Body of pancreas (tissue), 4 donors: ENCODE data around the gene OTUD4. TPM values are rescaled to one million over a fixed set of nuclear protein-coding genes. Genes with fewer than 3 reads are reported as not detected.

Experiments used
- ATAC-seq: fragments of 150-250 bp; one replicate; pipeline ENCODE4 v1.9.1; 2016
- DNase-seq, 4 donors: peaks; one replicate each; pipeline ENCODE4 v3.0.0-alpha.2; 2019
- H3K27ac ChIP-seq, 4 donors: fragments of 200-600 bp; sonication (generic); 1 replicate in 3 of 4; 2 replicates in 1 of 4; pipeline versions ENCODE4 v1.5.1 to v1.6.1; 2016 to 2019; ENCODE audit warnings: mild to moderate bottlenecking in 1 of 4, mixed read lengths in 1 of 4, moderate library complexity in 1 of 4
- H3K27me3 ChIP-seq, 2 donors: fragments of 200-600 bp; sonication (generic); one replicate each; pipeline ENCODE4 v1.6.0; 2016; ENCODE audit warnings: mild to moderate bottlenecking in 1 of 2
- H3K36me3 ChIP-seq, 2 donors: fragments of 200-600 bp; sonication (generic); replicated peaks in 1 of 2; 2 replicates each; pipeline ENCODE4 v1.5.1; 2016; ENCODE audit warnings: low read depth in 2 of 2; ENCODE audit not compliant: insufficient read depth in 1 of 2
- H3K4me1 ChIP-seq: fragments of 200-600 bp; sonication (generic); one replicate; pipeline ENCODE4 v1.6.0; 2016
- H3K4me3 ChIP-seq, 2 donors: fragments of 200-600 bp; sonication (generic); 1 replicate in 1 of 2; 2 replicates in 1 of 2; pipeline ENCODE4 v1.5.1; 2016 to 2019
- H3K9me3 ChIP-seq, 3 donors: fragments of 200-600 bp; sonication (generic); 1 replicate in 2 of 3; 2 replicates in 1 of 3; pipeline ENCODE4 v1.5.1; 2016
- CTCF ChIP-seq, 7 experiments: fragments of 450-650 bp in 4 of 7; fragments of 200-600 bp in 3 of 7; sonication (generic) in 3 of 7; IDR thresholded peaks; one replicate each; pipeline ENCODE4 v1.5.1; 2016 to 2019; ENCODE audit warnings: antibody characterized with exemption in 7 of 7
- POLR2A ChIP-seq, 3 donors: fragments of 450-650 bp; IDR thresholded peaks; one replicate each; pipeline ENCODE4 v1.6.1; 2016; ENCODE audit warnings: antibody characterized with exemption in 3 of 3, mild to moderate bottlenecking in 2 of 3
- WGBS, 2 donors: methylation state at CpG; one replicate each; pipeline ENCODE4 v1.1.5; 2017; 5-methylcytosine and 5-hydroxymethylcytosine counted together
- intact Hi-C: fragments of 100-400 bp; cut with DNase I; formaldehyde crosslinking; loops from one replicate; pipeline ENCODE4 v1.15.1; 2023
- total RNA-seq, 2 donors: library from RNA; depleted of rRNA; stranded (reverse); fragments of >200 nt; gene quantifications; one replicate each; pipeline ENCODE4 v1.1.0, GENCODE V29; 2016

The OTUD4 gene
- total RNA-seq, 2 donors from 2014 or later: 13.0 to 37.9 TPM

GRCh38 chr4:145167887-145168286 is 12.5 kb downstream of the OTUD4 start:
- H3K4me3 ChIP-seq: no peak overlapping the region
- 86 to 94% methylated on average over 2 of the region's 2 CpGs for WGBS, 2 donors
- no peaks in the 10 kb centered on the region for H3K27me3 ChIP-seq
- DNase-seq: no peak
- H3K4me1 ChIP-seq: peaks cover 11% of the 10 kb centered on the region
- intact Hi-C loops: no loop called here
- peaks cover 0 to 9% of the 10 kb centered on the region in 2 donors for H3K36me3 ChIP-seq
- H3K9me3 ChIP-seq: no peaks in the 10 kb centered on the region
- ATAC-seq: no peak
- H3K27ac ChIP-seq: no peak overlapping the region
- TF ChIP-seq CTCF (IDR thresholded peaks at IDR 0.05) (no peak), POLR2A (IDR thresholded peaks at IDR 0.05) (no peak)

GRCh38 chr4:145161549-145161948 is 18.8 kb downstream of the OTUD4 start:
- TF ChIP-seq CTCF (IDR thresholded peaks at IDR 0.05) (no peak), POLR2A (IDR thresholded peaks at IDR 0.05) (no peak)
- intact Hi-C loops: no loop called here
- ATAC-seq (no peak), DNase-seq (no peak)
- 27 to 39% methylated on average over 2 of the region's 2 CpGs for WGBS, 2 donors
- Histone ChIP-seq H3K9me3 (no peaks in the 10 kb centered on the region), H3K27ac (no peak overlapping the region), H3K36me3 (peaks cover 6 to 8% of the 10 kb centered on the region in 2 donors), H3K27me3 (no peaks in the 10 kb centered on the region), H3K4me1 (no peaks in the 10 kb centered on the region), H3K4me3 (no peak overlapping the region)

GRCh38 chr4:145156986-145157385 is 23.4 kb downstream of the OTUD4 start:
- no peaks in the 10 kb centered on the region for H3K9me3 ChIP-seq
- WGBS, 2 donors: 91 to 98% methylated on average over 2 of the region's 2 CpGs
- intact Hi-C loops: no loop called here
- H3K27me3 ChIP-seq: no peaks in the 10 kb centered on the region
- peaks cover 11% of the 10 kb centered on the region for H3K4me1 ChIP-seq
- peaks cover 6 to 15% of the 10 kb centered on the region in 2 donors for H3K36me3 ChIP-seq
- H3K27ac ChIP-seq: no peak overlapping the region
- ATAC-seq: no peak
- TF ChIP-seq CTCF (IDR thresholded peaks at IDR 0.05) (no peak), POLR2A (IDR thresholded peaks at IDR 0.05) (no peak)
- no peak overlapping the region for H3K4me3 ChIP-seq
- DNase-seq: no peak

DNA sequence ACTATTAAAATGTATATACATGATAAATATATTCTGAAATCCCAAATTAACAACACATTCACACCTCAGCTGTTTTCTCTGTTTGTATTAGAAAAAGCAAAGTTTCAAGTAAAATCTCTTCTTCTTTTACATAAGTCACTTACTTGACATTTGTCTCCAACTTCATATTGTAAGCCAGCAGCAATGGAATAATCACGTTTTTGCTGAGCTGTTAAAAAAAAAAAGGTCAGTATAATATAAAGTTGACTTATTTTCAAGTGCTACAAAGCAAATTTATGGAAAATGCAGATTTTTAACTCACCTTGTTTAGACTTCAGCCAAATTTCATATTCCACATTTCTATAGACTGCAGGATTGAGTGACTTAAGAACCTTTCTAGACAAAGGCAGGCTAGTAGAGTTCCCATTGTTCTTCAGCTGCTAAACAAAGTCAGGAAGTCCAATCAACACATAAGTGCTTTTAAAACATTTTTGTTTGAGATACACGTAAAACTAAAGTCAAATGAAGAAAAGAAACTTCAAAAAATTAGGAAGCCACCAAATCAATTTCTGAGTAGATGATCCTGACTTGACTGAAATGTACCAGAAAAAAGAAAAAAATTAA is 25.0 kb downstream of the OTUD4 start:
- ATAC-seq: no peak
- Histone ChIP-seq H3K4me1 (peaks cover 11% of the 10 kb centered on the region), H3K27ac (no peak overlapping the region), H3K36me3 (peaks cover 0 to 14% of the 10 kb centered on the region in 2 donors), H3K27me3 (no peaks in the 10 kb centered on the region), H3K9me3 (no peaks in the 10 kb centered on the region), H3K4me3 (no peak overlapping the region)
- TF ChIP-seq POLR2A (IDR thresholded peaks at IDR 0.05) (no peak), CTCF (IDR thresholded peaks at IDR 0.05) (no peak)
- intact Hi-C loops: no loop called here
- no peak for DNase-seq
- 69 to 74% methylated on average over 2 of the region's 2 CpGs for WGBS, 2 donors

DNA sequence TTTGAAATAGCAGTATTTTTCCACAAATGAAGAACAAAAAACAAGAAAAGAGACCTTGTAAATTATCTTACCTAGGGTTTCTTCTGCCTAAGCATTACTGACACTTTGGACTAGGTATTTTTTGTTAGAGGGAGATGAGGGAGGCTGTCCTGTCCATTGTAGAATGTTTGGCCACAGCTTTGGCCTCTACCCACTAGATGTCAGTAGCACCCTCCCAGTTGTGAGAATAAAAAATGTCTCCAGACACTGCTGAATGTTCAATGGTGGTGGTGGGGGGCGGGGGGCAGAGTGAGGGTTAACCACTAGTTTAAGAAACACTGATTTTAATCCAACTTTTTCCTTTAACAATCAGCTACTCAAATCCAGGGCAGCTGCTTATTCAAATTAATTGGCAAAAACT is 25.8 kb downstream of the OTUD4 start:
- DNase-seq (peak in 3 of 4 donors; percentile 21 to 31 (median 28)), ATAC-seq (no peak)
- no peak overlapping the region for H3K4me3 ChIP-seq
- no peak overlapping the region for H3K27ac ChIP-seq
- 87 to 88% methylated on average over 1 of the region's 1 CpG for WGBS, 2 donors
- H3K27me3 ChIP-seq: no peaks in the 10 kb centered on the region
- H3K9me3 ChIP-seq: no peaks in the 10 kb centered on the region
- peaks cover 11% of the 10 kb centered on the region for H3K4me1 ChIP-seq
- TF ChIP-seq POLR2A (IDR thresholded peaks at IDR 0.05) (no peak), CTCF (IDR thresholded peaks at IDR 0.05) (peak; percentile 21 to 42 (median 29))
- peaks cover 0 to 21% of the 10 kb centered on the region in 2 donors for H3K36me3 ChIP-seq
- intact Hi-C loops: no loop called here
